Keratinocyte (primary cell): ENCODE results near the gene GNMT.

Experiments
- EZH2 ChIP-seq: IDR thresholded peaks from one replicate; pipeline ENCODE4 v1.6.1; 2012; ENCODE audit warnings: inconsistent platforms, mild to moderate bottlenecking, low read length, moderate library complexity
- TF ChIP-seq, protein P1 (sequence below), 3 experiments: IDR thresholded peaks in 1 of 3; conservative IDR thresholded peaks in 1 of 3; optimal IDR thresholded peaks in 1 of 3; 2 replicates in 2 of 3; 3 replicates in 1 of 3; pipeline versions ENCODE3 to v1.5.1; 2011; ENCODE audit warnings: low read length in 3 of 3, mild to moderate bottlenecking in 3 of 3, moderate library complexity in 2 of 3, control low read depth in 1 of 3, inconsistent platforms in 1 of 3; ENCODE audit not compliant: insufficient read depth in 2 of 3; ENCODE audit errors: extremely low read depth in 1 of 3

DNA sequence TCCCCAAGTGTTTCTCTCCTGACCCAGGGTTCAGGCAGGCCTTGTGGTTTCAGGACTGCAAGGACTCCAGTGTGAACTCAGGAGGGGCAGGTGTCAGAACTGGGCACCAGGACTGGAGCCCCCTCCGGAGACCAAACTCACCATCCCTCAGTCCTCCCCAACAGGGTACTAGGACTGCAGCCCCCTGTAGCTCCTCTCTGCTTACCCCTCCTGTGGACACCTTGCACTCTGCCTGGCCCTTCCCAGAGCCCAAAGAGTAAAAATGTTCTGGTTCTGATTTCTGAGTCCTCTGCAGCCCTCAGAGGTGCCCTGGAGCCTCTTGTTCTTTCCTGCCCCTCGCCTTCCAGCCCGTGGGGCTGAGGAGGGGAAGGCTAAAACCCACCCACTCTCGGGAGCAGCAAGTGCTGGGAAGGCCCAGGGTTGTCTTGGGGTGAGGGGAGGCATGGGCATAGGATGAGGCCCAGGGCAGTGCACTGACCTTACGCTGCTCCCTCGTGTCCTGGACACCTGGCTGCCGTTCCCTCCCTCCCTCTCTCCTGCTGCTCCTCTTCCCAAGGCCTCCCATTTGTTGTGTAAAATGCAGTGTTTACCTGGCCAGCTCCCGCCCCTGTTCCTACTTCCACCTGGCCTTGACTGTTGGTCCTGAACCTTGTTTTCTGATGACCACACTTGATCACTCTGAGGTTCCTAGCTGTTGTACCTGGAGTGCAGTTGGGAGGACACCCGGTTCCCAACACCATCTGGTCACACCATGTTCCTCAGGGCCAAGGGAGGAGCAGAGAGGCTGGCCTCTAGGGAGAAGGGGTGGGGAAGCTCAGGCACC lies 21.4 kb upstream of the GNMT start:
- TF ChIP-seq, protein P1, sequence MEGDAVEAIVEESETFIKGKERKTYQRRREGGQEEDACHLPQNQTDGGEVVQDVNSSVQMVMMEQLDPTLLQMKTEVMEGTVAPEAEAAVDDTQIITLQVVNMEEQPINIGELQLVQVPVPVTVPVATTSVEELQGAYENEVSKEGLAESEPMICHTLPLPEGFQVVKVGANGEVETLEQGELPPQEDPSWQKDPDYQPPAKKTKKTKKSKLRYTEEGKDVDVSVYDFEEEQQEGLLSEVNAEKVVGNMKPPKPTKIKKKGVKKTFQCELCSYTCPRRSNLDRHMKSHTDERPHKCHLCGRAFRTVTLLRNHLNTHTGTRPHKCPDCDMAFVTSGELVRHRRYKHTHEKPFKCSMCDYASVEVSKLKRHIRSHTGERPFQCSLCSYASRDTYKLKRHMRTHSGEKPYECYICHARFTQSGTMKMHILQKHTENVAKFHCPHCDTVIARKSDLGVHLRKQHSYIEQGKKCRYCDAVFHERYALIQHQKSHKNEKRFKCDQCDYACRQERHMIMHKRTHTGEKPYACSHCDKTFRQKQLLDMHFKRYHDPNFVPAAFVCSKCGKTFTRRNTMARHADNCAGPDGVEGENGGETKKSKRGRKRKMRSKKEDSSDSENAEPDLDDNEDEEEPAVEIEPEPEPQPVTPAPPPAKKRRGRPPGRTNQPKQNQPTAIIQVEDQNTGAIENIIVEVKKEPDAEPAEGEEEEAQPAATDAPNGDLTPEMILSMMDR (optimal IDR thresholded peaks at IDR 0.05 in 1 of 3, IDR thresholded peaks at IDR 0.05 in 1 of 3, conservative IDR thresholded peaks at IDR 0.05 in 1 of 3; ENCODE audit: extremely low read depth in 1 of 3, insufficient read depth in 2 of 3, low read length in 3 of 3) = no peak
- no peak for TF ChIP-seq EZH2
